Stimulated activated CD4-positive, alpha-beta T cell treated with anti-CD3 and anti-CD28 coated beads, Interleukin-2, amount 100 ng/mL, for 48 hours (primary cell): Measurements from ENCODE around the gene LTBP1.
"Not testable (repeated sequence)": the region's sequence is repeated elsewhere in the genome, so short reads cannot be mapped to it uniquely, and the experiment has no call there.

Source experiments
- DNase-seq, 2 donors: peaks; one replicate each; pipeline ENCODE4 v3.0.0-alpha.2; 2020

The LTBP1 gene, protein sequence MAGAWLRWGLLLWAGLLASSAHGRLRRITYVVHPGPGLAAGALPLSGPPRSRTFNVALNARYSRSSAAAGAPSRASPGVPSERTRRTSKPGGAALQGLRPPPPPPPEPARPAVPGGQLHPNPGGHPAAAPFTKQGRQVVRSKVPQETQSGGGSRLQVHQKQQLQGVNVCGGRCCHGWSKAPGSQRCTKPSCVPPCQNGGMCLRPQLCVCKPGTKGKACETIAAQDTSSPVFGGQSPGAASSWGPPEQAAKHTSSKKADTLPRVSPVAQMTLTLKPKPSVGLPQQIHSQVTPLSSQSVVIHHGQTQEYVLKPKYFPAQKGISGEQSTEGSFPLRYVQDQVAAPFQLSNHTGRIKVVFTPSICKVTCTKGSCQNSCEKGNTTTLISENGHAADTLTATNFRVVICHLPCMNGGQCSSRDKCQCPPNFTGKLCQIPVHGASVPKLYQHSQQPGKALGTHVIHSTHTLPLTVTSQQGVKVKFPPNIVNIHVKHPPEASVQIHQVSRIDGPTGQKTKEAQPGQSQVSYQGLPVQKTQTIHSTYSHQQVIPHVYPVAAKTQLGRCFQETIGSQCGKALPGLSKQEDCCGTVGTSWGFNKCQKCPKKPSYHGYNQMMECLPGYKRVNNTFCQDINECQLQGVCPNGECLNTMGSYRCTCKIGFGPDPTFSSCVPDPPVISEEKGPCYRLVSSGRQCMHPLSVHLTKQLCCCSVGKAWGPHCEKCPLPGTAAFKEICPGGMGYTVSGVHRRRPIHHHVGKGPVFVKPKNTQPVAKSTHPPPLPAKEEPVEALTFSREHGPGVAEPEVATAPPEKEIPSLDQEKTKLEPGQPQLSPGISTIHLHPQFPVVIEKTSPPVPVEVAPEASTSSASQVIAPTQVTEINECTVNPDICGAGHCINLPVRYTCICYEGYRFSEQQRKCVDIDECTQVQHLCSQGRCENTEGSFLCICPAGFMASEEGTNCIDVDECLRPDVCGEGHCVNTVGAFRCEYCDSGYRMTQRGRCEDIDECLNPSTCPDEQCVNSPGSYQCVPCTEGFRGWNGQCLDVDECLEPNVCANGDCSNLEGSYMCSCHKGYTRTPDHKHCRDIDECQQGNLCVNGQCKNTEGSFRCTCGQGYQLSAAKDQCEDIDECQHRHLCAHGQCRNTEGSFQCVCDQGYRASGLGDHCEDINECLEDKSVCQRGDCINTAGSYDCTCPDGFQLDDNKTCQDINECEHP (N-terminal part only)

DNA sequence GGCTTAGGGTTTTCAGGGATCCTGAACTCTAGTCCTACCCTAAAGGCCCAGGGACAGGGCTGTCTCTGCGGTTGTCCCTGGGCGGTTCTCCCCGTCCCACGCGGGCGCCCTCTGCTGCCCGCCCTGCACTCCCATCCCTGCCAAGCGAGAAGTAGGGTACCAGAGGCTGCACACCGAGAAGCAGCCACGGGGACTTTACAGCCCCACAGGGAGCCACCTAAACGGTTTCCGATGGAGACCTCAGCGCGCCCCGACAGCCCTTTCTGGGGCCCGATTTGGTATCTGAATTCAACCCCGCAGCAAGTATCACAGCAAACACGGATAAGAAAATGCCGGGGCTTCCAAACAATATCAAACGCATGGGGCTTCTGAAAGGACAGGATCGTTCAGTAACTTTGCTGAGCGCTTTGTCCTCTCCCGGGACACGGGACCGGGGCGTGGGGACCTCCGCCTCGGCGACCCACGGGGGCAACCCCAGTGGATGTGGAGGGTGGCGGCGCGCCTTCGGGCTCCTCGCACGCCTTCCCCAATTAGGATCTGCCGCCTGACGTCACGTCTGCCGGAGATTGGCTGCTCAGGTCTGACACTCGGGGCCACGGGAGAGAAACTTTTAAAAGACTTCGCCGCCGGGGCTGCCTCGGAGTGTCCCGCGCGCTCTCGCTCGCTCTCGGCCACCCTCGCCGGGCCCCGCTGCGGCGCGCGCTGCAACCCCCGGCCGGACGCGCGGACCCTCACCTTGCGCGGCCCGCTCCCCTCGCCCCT is at the start of gene LTBP1:
TSS of gene LTBP1 (plus strand) at position 640 of the 762 bp plus-strand sequence. CDS start 372 bp downstream, outside the sequence.
- DNase-seq, result peak; percentile 37 to 49

DNA sequence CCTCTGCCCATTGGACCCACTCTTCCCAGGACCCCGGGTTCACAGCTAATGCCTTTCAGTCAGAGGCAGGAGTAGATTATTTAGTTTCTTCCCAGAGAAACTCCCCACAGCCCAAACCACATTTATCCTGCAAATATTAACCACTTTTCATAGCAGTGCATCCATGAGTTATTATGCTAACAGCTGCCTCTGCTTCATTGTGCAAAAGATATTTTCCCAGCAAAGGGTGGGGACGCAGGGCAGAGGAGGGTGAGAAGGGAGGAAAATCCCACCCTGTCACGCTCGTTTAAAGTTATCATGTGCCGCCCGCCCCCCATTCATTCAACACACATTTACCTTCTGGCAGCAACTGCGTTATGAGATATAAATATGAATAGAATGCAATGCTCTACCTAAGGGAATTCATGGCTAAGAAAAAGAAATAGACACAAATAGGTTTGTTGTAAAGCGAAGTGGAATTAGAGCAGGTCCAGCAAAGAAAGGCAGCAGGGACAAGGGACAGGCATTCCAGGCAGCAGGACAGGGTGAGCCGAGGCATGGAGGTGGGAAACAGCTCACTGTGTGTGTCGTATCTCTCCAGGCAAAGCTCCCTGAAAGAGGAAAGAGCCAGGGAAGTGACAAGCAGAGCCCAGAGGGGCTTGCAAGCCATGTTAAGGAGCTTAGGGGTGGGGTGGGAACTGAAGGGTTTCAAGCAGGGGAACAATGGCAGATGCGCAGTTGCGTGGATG is 46.3 kb upstream of the LTBP1 start:
- no peak for DNase-seq

DNA sequence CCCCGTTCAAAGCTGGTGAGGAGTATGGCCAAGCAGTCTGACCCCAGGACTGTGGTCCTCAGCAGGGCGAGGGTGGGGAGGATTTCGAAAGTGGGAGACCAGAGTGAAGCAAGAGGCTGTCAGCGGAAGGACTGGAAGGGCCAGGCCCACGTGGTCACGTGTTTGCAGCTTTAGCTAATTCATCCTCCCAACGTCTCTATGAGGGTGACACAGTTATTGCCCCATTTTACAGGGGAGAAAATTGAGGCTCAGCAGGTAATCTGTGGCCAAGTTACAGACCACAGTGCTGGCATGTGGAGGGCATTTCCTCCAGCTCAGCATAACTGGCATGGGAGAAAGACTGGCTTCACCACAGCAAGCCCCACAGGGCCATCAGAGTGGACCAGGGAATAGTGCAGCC is 45.4 kb upstream of the LTBP1 start:
- no peak for DNase-seq

DNA sequence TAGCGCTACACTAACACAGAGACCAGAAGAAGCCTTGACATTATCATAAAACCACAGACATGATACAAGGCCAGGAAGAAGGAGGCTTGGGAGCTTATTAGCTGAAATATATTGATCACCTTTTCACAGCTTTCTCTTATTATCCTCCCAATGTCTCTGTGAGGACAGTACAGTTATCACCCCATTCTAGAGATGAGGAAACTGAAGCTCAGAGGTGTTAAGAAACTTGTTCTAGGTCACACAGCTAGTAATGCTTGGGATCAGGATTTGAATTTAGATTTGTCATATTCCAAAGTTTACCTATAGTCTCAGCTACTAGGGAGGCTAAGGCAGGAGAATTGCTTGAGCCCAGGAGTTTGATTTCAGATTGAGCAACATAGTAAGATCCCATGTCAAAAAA is 44.6 kb upstream of the LTBP1 start:
- no peak for DNase-seq

DNA sequence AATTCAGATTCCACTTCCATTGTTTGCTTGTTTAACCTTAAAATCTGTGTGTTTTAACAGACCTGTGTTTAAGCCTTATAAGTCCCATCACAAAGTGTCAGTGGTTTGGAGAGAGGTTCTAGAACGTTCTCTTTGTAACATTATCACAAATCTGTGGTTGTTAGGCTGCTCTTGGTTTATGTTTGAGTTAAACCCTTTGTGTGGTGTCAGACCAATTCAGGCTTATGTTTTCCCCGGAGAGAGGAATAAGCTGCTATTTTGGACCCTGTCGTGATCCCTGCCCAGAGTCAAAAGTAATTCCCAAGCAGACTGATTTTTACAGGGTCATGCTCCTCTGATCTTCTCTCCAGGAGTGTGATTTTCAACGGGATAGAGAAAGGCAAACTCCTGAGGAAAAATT is 43.8 kb upstream of the LTBP1 start:
- no peak for DNase-seq

DNA sequence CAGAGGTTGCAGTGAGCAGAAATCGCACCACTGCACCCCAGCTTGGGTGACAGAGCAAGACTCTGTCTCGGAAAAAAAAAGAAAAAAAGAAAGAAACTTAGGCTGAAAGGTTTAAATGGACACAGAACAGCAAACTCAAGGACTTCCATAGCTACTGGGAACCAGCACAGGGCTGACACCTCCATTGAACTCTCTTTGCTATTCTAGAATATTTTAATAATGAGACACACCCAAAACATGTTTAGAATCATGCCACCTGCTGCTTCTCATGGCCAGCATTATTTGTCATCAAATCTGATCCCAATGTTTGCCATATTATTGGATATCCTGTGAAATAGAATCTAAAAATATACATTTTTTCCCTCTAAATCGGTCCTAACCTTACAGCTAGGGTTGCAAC is 42.7 kb upstream of the LTBP1 start:
- DNase-seq, result no peak

DNA sequence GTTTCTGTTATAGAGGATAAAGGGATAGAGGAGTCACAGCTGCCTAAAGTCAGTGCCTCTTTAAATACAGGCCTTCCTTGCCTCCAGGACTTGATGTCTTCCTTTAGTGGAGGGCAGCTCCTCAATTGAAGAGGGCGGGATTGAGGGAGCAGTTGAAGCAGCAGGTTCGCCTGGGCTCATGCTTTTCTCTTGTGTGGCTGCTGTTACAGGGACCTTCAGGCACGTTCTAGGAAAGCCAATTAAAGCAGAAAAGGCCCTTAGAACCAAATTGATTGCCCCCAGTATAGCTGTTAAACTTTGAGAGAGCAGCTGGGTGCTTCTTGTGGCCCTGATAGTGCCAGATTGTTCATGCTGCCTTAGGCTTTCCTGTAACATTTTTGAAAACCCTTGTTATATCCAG is 42.0 kb upstream of the LTBP1 start:
- DNase-seq, result no peak

DNA sequence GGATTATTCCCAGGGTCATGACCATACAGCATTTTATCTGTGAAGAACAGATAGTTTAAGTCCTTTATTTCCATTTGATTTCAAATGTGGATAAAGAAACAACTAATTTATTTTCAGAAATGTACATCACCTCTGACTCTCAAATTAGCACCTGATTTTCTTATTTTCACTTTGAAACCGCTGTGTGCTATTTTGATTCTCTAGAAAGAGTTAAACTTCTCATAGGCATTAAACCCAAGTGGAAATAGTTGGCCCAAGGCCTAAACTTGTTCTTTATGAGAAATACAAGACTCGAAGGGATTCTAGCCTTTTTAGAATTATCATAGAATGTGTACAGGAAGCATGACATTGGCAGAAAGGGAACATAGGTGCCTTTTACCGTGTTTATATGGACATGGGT is 41.5 kb upstream of the LTBP1 start:
- DNase-seq, result no peak

DNA sequence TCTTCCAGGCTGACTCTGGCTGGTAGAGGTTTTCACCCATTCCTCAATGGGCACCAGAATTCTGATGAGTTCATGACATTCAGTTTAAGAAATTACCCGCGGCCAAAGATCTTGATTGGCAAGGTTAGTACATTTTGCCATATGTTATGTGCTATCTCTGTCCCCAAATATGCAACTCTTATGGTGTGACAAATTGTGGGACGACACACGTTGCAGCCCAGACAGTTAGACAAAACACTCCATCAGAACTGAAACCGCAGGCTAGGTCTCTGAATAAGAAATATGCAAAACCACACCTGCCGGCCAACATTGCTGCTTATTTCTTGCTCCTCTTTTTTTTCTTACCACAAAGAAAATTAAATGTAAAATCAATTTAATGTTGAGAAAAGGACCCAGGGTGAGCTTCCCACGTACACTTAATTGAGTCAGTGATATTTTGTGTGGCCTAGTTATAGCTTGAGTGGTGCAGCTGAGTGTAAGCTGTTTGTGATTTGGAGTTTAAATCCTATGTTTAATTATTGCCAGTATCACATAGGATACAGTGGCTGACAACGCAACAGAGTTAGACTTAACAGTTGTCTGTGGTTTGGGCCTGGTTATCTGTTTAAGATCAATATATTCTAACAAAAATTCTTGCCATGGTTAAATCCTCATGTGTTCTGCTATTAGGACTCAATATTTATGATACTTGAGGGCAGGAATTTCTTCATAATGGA is 35.7 kb upstream of the LTBP1 start:
- DNase-seq, result no peak

DNA sequence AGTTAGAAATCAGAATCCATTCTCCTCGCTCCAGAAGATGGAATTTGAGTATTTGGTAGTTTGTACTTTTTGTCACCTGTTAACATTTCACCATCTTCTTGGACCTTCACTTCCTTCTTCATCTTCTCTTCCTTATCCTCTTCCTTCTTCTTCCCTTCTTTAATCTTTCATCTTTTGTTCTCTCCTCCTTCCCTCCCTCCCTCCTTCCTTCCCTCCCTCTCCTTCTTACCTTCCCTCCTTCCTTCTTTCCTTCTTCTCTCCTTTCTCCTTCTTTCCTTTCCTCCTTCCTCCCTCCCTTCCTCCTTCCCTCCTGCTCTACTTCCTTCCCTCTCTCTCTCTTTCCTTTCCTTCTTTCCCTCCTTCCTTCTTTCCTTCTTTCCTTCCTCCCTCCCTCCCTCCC is 31.1 kb upstream of the LTBP1 start:
- DNase-seq, result no peak

DNA sequence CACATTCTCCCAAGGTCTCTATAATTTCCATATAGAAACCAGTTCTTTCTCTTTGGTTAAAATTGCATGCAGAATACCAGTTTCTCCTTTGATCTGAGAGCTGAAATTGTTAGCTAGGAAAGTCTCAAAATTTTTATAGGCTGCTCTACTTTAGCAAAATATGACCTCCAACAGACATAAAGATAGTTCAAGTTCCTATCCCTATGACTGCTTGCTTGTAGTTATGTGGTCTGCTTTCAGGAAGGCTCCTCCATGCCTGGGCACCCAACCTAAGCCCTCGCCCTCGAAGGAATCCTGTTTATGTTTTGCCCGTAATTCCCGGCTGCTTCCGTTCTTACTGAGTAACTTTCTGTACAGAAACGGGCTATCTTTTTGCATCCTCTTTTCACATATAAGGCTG is 28.0 kb upstream of the LTBP1 start:
- DNase-seq, result no peak

DNA sequence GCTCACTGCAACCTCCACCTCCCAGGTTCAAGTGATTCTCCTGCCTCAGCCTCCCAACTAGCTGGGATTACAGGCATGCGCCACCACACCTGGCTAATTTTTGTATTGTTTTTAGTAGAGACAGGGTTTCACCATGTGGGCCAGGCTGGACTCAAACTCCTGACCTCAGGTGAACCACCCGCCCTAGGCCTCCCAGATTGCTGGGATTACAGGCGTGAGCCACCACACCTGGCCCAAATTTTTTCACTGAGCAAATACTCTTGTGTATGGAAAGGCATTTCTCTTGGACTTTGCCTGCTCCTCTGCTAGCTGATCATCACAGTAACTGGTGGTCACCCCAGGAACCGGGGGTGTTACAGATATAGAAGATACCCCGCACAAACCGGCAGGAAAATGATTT is 26.9 kb upstream of the LTBP1 start:
- DNase-seq, result not testable (repeated sequence)

DNA sequence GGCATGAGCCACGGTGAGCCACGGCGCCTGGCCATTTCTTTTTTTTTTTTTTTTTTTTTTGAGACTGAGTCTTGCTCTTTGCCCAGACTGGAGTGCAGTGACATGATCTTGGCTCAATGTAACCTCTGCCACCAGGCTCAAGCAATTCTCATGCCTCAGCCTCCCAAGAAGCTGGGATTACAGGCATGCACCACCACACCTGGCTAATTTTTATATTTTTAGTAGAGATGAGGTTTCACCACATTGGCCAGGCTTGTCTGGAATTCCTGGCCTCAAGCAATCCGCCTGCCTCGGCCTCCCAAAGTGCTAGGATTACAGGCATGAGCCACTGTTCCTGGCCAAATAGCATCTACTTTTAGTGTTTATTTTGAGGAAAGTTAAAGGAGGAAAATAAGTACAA is 25.3 kb upstream of the LTBP1 start:
- not testable (repeated sequence) for DNase-seq

DNA sequence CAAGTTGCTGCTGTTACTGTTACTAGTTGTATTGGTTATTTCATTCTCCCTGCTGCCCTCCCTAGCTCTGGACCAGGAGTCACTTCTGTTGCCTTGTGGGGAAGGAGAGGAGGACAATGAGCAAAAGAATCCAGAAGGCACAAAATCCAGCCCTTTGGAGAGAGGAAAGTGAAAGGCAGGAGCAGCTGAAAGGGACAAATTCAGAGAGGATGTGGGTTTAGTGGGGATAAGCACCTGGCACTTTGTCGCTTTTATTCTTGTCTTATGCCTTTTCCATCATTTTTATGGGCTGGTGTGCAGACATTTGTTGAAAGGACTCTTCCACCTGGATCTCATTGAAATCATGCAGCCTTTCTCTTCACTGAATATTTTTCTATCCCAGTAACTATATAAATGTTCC is 24.3 kb upstream of the LTBP1 start:
- DNase-seq, result no peak

DNA sequence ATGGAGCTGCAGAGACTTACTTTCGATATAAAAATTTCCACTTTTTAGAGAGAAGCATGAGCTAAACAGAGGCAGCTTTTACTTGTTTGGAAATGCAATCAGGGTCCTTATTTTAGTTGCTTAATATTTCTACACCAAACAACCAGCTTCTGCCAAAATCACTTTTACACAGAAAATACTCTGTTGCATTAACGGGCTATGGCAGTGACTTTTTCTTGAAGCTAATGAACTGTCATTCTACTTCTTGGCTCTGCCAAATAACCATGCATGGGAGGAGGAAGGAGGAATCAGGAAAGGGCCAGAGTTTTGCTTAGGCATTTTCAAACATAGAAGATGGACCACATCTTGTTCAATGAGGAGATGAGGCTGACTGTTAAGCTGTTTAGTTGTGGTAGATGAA is 23.6 kb upstream of the LTBP1 start:
- DNase-seq, result no peak

DNA sequence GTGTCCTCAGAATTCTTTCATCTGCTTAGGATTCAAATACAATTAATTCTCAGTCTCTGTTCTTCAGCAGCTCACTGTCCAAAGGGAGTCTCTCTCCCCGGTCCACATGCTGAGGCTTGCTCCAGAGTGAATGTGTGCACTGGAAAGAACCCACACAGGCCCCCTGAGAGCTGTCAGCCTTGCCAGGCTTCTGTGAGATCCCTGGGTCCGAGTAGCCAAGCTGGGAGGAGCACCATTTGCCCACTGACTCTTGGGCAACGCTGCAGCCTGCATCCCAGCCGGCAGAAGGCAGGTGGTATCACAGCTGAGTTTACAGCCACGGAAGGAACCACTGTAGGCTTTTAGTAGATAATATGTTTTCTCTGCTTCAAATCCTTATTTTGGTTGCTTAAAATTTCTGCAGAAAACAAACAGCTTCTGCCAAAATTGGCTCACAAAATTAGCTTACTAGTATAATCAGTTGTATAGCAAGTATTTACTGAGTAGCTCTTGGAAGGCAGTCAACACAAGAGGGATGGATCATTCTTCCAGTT is 21.4 kb upstream of the LTBP1 start:
- DNase-seq, result no peak

DNA sequence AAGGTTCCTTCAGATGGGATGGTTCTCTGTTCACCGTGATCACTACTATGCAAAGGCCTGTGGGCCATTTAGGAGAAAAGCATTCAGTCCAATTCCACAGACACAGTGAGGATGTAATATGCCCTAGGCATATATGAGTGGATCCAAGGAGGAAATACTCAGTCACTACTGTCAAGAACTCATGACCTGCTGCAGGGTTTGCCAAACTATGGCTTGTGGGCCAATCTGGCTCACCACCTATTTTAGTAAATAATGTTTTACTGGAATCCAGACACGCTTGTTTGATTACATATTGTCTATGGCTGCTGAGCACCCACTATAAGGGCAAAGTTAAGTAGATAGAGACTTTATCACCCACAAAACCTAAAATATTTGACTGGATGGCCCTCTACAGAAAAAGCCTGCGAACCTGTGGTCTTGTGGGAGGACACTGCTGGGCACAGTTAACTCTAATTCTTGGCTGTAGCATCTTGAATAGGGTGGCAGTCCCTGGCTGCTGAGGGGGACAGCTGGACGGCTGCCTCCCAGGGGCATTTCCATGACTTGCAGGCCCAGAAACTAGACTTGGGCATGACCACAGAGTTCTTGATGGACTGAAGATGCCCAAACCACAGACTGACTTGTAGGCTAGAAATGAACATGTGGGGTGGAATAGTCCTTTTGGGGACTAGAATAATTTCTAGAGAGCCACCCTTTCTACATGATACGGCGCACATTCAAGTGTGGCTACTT is 20.6 kb upstream of the LTBP1 start:
- DNase-seq, result no peak

DNA sequence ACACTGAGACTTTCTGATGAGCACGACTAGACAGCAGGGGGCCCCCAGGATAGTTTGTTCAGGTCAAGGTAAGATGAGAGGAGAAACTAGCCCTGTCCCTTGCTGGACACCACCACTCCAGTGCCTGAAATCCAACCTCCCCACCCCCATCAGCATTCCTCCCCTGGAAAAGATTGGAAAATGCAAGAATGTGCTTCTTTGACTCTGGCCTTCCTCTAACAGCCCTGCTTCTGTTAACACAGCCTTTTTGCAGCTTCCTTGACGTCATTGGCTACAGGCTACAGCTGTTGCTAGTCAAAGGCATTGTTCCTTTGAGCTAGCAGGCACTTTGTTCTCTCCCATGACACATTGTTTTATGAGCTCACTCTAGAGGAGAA is 20.1 kb upstream of the LTBP1 start:
- DNase-seq, result no peak

DNA sequence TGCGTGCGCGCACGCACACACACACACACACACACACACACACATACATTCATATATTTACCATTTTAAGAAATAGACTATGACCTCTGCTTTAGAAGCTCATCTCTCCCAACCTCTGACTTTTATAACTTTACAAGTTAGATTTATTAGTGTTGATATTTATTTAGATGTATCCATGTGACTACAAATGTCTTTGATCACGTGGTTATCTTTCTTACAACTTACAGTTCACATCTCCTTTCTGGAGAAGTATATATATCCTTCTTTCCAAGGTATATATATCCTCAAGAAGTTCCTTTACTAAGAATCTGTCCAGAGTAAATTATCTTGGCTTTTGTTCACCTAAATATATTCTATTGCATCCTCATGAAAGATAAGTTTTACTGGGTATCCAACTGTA is 16.3 kb upstream of the LTBP1 start:
- DNase-seq, result no peak

DNA sequence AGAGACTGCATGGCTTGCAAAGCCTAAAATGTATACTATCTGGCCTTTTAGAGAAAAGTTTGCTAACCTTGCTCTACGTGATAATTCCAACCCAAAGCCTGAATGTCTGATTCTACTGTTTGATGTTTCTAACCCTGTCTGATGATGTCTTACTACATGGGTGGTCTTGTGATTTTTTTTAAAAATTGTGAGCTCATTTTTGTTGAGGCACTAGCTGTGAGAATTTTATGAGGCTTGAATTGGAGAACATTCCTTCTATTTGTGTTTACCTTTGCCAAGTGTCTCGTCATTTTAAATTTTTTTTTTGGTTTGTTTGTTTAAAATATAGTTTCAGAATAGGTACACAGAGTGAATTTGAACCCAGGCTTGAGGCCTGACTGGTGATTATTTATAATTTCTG is 15.2 kb upstream of the LTBP1 start:
- no peak for DNase-seq
